ENCODE results near the gene CDC42SE2. TPM values are rescaled to one million over a fixed set of nuclear protein-coding genes. Genes with fewer than 3 reads are reported as not detected.

CDC42SE2 gene
- total RNA-seq, 1 experiment from 2014 or later = 32.8 TPM

DNA sequence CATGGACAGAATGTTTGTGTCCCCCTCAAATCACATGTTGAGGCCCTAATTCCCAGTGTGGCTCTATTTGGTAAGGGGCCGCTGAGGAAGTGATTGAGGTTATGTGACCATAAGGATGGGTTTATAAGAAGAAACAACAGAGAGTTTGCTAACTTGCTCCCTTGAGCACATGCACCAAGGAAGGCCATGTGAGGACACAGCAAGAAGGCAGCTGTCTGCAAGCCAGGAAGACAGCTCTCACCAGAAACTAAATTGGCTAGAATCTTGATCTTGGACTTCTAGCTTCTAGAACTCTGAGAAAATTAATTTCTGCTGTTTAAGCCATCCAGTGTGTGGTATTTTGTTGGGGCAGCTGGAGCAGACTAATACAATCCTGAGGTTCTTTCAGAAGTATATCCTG lies 35.2 kb upstream of the CDC42SE2 start:
- Histone ChIP-seq H3K79me2 (ENCODE audit: low read depth) (no peaks in the 10 kb centered on the region), H3K27me3 (ENCODE audit: insufficient read depth, low read depth) (no peaks in the 10 kb centered on the region), H3K9me3 (ENCODE audit: insufficient read depth, low read depth) (no peaks in the 10 kb centered on the region), H3K4me1 (replicated peaks; ENCODE audit: insufficient read depth) (no peaks in the 10 kb centered on the region), H3K27ac (no peak overlapping the region), H3F3A (ENCODE audit: insufficient read depth, low read depth) (no peaks in the 10 kb centered on the region), H3K9me2 (ENCODE audit: insufficient read depth) (no peaks in the 10 kb centered on the region), H3K36me3 (ENCODE audit: low read depth) (no peaks in the 10 kb centered on the region), H3K4me2 (no peak overlapping the region), H3K4me3 (no peak overlapping the region), H2AFZ (no peak overlapping the region), H4K20me1 (ENCODE audit: insufficient read depth) (no peaks in the 10 kb centered on the region)
- DNase-seq = no peak
- POLR2A ChIA-PET (ENCODE audit: unreplicated experiment) = no interaction called here
- CTCF ChIA-PET = no interaction called here
- intact Hi-C loops (cut with micrococcal nuclease; ENCODE audit: unreplicated experiment) = no loop called here
- TF ChIP-seq EZH2 (IDR thresholded peaks at IDR 0.05; ENCODE audit: low read depth) = no peak
- TF ChIP-seq, protein P1, sequence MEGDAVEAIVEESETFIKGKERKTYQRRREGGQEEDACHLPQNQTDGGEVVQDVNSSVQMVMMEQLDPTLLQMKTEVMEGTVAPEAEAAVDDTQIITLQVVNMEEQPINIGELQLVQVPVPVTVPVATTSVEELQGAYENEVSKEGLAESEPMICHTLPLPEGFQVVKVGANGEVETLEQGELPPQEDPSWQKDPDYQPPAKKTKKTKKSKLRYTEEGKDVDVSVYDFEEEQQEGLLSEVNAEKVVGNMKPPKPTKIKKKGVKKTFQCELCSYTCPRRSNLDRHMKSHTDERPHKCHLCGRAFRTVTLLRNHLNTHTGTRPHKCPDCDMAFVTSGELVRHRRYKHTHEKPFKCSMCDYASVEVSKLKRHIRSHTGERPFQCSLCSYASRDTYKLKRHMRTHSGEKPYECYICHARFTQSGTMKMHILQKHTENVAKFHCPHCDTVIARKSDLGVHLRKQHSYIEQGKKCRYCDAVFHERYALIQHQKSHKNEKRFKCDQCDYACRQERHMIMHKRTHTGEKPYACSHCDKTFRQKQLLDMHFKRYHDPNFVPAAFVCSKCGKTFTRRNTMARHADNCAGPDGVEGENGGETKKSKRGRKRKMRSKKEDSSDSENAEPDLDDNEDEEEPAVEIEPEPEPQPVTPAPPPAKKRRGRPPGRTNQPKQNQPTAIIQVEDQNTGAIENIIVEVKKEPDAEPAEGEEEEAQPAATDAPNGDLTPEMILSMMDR (conservative IDR thresholded peaks at IDR 0.05) = no peak
- BruUV-seq (replicated peaks) = no TSS peak

DNA sequence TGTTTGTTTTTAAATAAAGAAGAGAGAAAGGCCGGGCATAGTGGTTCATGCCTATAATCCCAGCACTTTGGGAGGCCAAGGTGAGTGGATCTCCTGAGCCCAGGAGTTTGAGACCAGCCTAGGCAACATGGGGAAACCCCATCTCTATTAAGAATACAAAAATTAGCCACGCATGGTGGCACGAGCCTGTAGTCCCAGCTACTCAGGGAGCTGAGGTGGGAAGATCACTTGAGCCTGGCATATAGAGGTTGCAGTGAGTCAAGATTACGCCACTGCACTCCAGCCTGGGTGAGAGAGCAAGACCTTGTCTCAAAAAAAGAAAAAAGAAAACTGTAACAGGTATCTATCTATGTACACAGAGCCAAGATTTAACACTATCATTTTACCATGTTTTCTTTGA lies 34.2 kb upstream of the CDC42SE2 start:
- Histone ChIP-seq H3K9me3 (ENCODE audit: insufficient read depth, low read depth) (no peaks in the 10 kb centered on the region), H2AFZ (no peak overlapping the region)
- CTCF ChIA-PET = no interaction called here

DNA sequence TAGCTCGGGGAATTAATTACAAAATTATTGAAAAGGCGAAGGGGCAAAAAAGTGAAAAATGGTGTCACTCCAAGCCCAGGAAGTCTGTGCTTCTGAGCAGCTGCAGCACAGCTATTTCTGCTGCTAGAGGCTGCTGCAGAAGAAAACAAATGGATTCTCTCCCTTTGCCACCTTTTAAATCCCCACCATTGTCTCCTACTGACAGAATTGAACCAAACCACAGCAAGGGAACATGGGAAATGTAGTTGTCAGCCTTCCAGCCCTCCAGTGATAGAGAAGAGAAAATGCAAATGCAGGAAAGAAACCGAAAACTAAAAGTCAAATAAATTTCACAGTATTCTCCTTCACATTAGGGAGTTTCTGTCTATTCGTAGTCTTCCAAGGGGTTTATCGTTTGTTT lies 33.4 kb upstream of the CDC42SE2 start:
- no peaks in the 10 kb centered on the region for H3K36me3 ChIP-seq (ENCODE audit: low read depth)
- no peaks in the 10 kb centered on the region for H3K9me2 ChIP-seq (ENCODE audit: insufficient read depth)
- no peaks in the 10 kb centered on the region for H3K79me2 ChIP-seq (ENCODE audit: low read depth)
- no peaks in the 10 kb centered on the region for H3F3A ChIP-seq (ENCODE audit: insufficient read depth, low read depth)
- ChIA-PET CTCF (no interaction called here), POLR2A (ENCODE audit: unreplicated experiment) (no interaction called here)
- intact Hi-C loops (cut with micrococcal nuclease; ENCODE audit: unreplicated experiment) = no loop called here
- H3K27me3 ChIP-seq (ENCODE audit: insufficient read depth, low read depth) = no peaks in the 10 kb centered on the region
- TF ChIP-seq, protein P1 (conservative IDR thresholded peaks at IDR 0.05) = no peak
- no peak for TF ChIP-seq EZH2 (IDR thresholded peaks at IDR 0.05; ENCODE audit: low read depth)
- no peaks in the 10 kb centered on the region for H3K4me1 ChIP-seq (replicated peaks; ENCODE audit: insufficient read depth)
- DNase-seq = no peak
- H4K20me1 ChIP-seq (ENCODE audit: insufficient read depth) = no peaks in the 10 kb centered on the region
- no peaks in the 10 kb centered on the region for H3K9me3 ChIP-seq (ENCODE audit: insufficient read depth, low read depth)
- H3K27ac ChIP-seq = no peak overlapping the region
- no peak overlapping the region for H3K4me3 ChIP-seq
- no peak overlapping the region for H2AFZ ChIP-seq
- no TSS peak for BruUV-seq (replicated peaks)
- H3K4me2 ChIP-seq = no peak overlapping the region

More for the DNA sequence above, 34.2 kb upstream of the CDC42SE2 start:
- no peak for DNase-seq
- Histone ChIP-seq H3K27ac (no peak overlapping the region), H3K4me2 (no peak overlapping the region), H3K27me3 (ENCODE audit: insufficient read depth, low read depth) (no peaks in the 10 kb centered on the region), H3K4me3 (no peak overlapping the region), H3K79me2 (ENCODE audit: low read depth) (no peaks in the 10 kb centered on the region), H3K36me3 (ENCODE audit: low read depth) (no peaks in the 10 kb centered on the region), H3F3A (ENCODE audit: insufficient read depth, low read depth) (no peaks in the 10 kb centered on the region), H4K20me1 (ENCODE audit: insufficient read depth) (no peaks in the 10 kb centered on the region), H3K9me2 (ENCODE audit: insufficient read depth) (no peaks in the 10 kb centered on the region), H3K4me1 (replicated peaks; ENCODE audit: insufficient read depth) (no peaks in the 10 kb centered on the region)
- no peak for TF ChIP-seq EZH2 (IDR thresholded peaks at IDR 0.05; ENCODE audit: low read depth)
- BruUV-seq (replicated peaks) = no TSS peak
- intact Hi-C loops (cut with micrococcal nuclease; ENCODE audit: unreplicated experiment) = no loop called here
- POLR2A ChIA-PET (ENCODE audit: unreplicated experiment) = no interaction called here

DNA sequence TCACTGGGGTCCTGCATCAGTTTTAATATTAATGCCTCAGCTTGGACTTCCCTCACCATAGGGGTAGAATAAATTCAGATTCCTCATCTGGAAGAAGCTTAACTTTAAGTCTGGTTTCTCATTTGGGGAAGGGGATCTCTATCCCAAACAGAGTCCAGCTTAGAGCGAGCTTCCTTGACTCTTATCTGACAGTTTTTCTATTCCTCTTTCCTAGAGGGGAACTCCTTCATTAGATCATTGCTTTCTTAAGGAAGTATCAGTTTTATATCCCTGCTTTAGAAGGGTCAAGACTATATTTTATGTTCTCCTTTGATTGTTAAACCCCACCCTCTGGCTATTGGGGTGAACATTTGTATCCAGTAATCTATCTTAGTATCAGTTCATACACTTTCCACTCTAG lies 24.2 kb upstream of the CDC42SE2 start:
- Histone ChIP-seq H4K20me1 (ENCODE audit: insufficient read depth) (no peaks in the 10 kb centered on the region), H3K4me3 (no peak overlapping the region), H3K4me2 (no peak overlapping the region), H3K36me3 (ENCODE audit: low read depth) (no peaks in the 10 kb centered on the region), H3K27me3 (ENCODE audit: insufficient read depth, low read depth) (no peaks in the 10 kb centered on the region), H3K27ac (no peak overlapping the region), H2AFZ (no peak overlapping the region), H3K9me3 (ENCODE audit: insufficient read depth, low read depth) (no peaks in the 10 kb centered on the region), H3K4me1 (replicated peaks; ENCODE audit: insufficient read depth) (peaks cover 16% of the 10 kb centered on the region), H3K9me2 (ENCODE audit: insufficient read depth) (no peaks in the 10 kb centered on the region), H3K79me2 (ENCODE audit: low read depth) (no peaks in the 10 kb centered on the region), H3F3A (ENCODE audit: insufficient read depth, low read depth) (peaks cover 15% of the 10 kb centered on the region)
- intact Hi-C loops (cut with micrococcal nuclease; ENCODE audit: unreplicated experiment) = no loop called here
- DNase-seq = no peak
- ChIA-PET POLR2A (ENCODE audit: unreplicated experiment) (no interaction called here), CTCF (interaction anchor here (0.5 kb wide), 1 partner anchor 18 kb away, joined by 3 read pairs; no protein-coding TSS in a partner anchor)
- BruUV-seq (replicated peaks) = no TSS peak
- TF ChIP-seq EZH2 (IDR thresholded peaks at IDR 0.05; ENCODE audit: low read depth) = no peak
- TF ChIP-seq, protein P1 (conservative IDR thresholded peaks at IDR 0.05) = no peak

Measured in PC-9 (cell line).